Measurements from ENCODE around the gene VAV2.

Gene VAV2

GRCh38 chr9:133830711-133831110 is 161.4 kb downstream of the VAV2 start:
- DNase-seq: no peak

GRCh38 chr9:133830310-133830709 is 161.8 kb downstream of the VAV2 start:
- DNase-seq: no peak

- no peak for DNase-seq
Observed at GRCh38 chr9:133828338-133828997, 163.7 kb downstream of the VAV2 start.

GRCh38 chr9:133826289-133827085 is 165.6 kb downstream of the VAV2 start:
- DNase-seq: no peak

- no peak for DNase-seq
Observed at GRCh38 chr9:133825555-133826218, 166.4 kb downstream of the VAV2 start.

GRCh38 chr9:133824802-133825186 is 167.3 kb downstream of the VAV2 start:
- no peak for DNase-seq

- DNase-seq: no peak
Observed at GRCh38 chr9:133824106-133824801, 167.9 kb downstream of the VAV2 start.

GRCh38 chr9:133823189-133824105 is 168.7 kb downstream of the VAV2 start:
- no peak for DNase-seq

GRCh38 chr9:133822430-133823065 is 169.6 kb downstream of the VAV2 start:
- no peak for DNase-seq

- DNase-seq: no peak
Observed at GRCh38 chr9:133821601-133822429, 170.3 kb downstream of the VAV2 start.

GRCh38 chr9:133819923-133820322 is 172.2 kb downstream of the VAV2 start:
- no peak for DNase-seq

GRCh38 chr9:133818444-133818843 is 173.7 kb downstream of the VAV2 start:
- DNase-seq: no peak

GRCh38 chr9:133815781-133816180 is 176.3 kb downstream of the VAV2 start:
- DNase-seq: no peak

GRCh38 chr9:133814586-133815208 is 177.4 kb downstream of the VAV2 start:
- no peak for DNase-seq

GRCh38 chr9:133813749-133814585 is 178.2 kb downstream of the VAV2 start:
- DNase-seq: no peak

- no peak for DNase-seq
Observed at GRCh38 chr9:133812941-133813748, 179.0 kb downstream of the VAV2 start.

GRCh38 chr9:133812077-133812868 is 179.9 kb downstream of the VAV2 start:
- no peak for DNase-seq

GRCh38 chr9:133811471-133811870 is 180.7 kb downstream of the VAV2 start:
- no peak for DNase-seq
